ENCODE measurements around the gene SLC39A5. TPM values are rescaled to one million over a fixed set of nuclear protein-coding genes. Genes with fewer than 3 reads are reported as not detected.

SLC39A5 gene
- total RNA-seq, 1 donor from 2014 or later: not detected

DNA sequence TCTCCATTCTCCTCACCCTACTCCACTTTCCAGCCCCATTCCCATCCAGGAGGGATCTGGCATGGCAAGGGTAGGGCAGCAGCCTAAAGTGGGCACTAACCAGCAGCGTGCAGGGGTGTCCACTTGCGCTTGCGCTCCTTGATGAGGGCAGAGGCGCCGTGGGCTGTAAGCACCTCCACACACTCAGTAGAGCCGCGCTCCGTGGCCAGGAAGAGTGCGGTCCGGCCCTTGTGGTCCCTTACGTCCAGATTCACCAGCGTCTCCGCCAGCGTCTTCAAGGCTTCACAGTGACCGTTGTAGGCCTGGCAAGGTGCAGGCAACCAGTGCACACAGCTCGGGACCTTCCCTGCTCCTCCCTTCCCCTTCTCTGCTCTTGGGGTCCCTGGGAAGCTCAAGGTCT lies 18.1 kb downstream of the SLC39A5 start:
- no peak for DNase-seq (ENCODE audit: low spot score in 2 of 2)
- intact Hi-C loops (cut with DNase I): no loop called here
- Histone ChIP-seq H3K27ac (no peak overlapping the region), H3K36me3 (peaks cover 93 to 100% of the 10 kb centered on the region in 2 donors), H3K4me3 (no peak overlapping the region), H3K9me3 (no peaks in the 10 kb centered on the region), H3K4me1 (no peaks in the 10 kb centered on the region), H3K27me3 (no peaks in the 10 kb centered on the region)
- TF ChIP-seq, protein P1, sequence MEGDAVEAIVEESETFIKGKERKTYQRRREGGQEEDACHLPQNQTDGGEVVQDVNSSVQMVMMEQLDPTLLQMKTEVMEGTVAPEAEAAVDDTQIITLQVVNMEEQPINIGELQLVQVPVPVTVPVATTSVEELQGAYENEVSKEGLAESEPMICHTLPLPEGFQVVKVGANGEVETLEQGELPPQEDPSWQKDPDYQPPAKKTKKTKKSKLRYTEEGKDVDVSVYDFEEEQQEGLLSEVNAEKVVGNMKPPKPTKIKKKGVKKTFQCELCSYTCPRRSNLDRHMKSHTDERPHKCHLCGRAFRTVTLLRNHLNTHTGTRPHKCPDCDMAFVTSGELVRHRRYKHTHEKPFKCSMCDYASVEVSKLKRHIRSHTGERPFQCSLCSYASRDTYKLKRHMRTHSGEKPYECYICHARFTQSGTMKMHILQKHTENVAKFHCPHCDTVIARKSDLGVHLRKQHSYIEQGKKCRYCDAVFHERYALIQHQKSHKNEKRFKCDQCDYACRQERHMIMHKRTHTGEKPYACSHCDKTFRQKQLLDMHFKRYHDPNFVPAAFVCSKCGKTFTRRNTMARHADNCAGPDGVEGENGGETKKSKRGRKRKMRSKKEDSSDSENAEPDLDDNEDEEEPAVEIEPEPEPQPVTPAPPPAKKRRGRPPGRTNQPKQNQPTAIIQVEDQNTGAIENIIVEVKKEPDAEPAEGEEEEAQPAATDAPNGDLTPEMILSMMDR (IDR thresholded peaks at IDR 0.05): no peak

GRCh38 chr12:56248711-56249110 lies 18.9 kb downstream of the SLC39A5 start:
- no peaks in the 10 kb centered on the region for H3K27me3 ChIP-seq
- TF ChIP-seq, protein P1 (IDR thresholded peaks at IDR 0.05): no peak
- intact Hi-C loops (cut with DNase I): no loop called here
- H3K36me3 ChIP-seq: peaks cover 93 to 100% of the 10 kb centered on the region in 2 donors
- no peak overlapping the region for H3K4me3 ChIP-seq
- no peak overlapping the region for H3K27ac ChIP-seq
- H3K4me1 ChIP-seq: no peaks in the 10 kb centered on the region
- H3K9me3 ChIP-seq: no peaks in the 10 kb centered on the region
- DNase-seq (ENCODE audit: low spot score in 2 of 2): no peak

DNA sequence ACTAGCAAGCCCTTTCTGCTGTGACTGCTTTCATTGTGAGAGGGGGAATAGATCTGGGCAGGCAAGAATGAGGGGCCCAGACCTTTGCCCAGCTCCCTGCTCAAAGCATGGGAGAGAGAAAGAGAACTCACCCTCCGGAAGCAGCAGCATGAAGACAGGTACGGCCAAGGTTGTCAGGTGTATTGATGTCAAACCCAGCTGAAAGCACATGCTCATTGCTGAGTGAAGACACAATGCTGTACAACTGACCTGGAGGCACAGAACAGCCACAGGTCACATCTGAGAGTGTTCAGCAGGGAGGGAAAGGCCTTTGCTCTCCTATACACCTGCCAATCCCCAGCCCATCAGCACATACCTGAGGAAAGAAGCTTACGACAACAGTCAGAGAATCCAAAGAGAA lies 22.8 kb downstream of the SLC39A5 start:
- Histone ChIP-seq H3K4me1 (peaks cover 3 to 12% of the 10 kb centered on the region in 2 donors), H3K36me3 (peaks cover 75 to 83% of the 10 kb centered on the region in 2 donors), H3K4me3 (no peak overlapping the region), H3K27ac (no peak overlapping the region), H3K27me3 (no peaks in the 10 kb centered on the region), H3K9me3 (no peaks in the 10 kb centered on the region)
- TF ChIP-seq, protein P1 (IDR thresholded peaks at IDR 0.05): no peak
- intact Hi-C loops (cut with DNase I): no loop called here
- DNase-seq (ENCODE audit: low spot score in 2 of 2): no peak

- Histone ChIP-seq H3K36me3 (peaks cover 71 to 79% of the 10 kb centered on the region in 2 donors), H3K4me3 (no peak overlapping the region), H3K9me3 (no peaks in the 10 kb centered on the region), H3K4me1 (peaks cover 3 to 12% of the 10 kb centered on the region in 2 donors), H3K27ac (no peak overlapping the region), H3K27me3 (no peaks in the 10 kb centered on the region)
- TF ChIP-seq, protein P1 (IDR thresholded peaks at IDR 0.05): no peak
- intact Hi-C loops (cut with DNase I): no loop called here
- DNase-seq (ENCODE audit: low spot score in 2 of 2): no peak
Measured at GRCh38 chr12:56253091-56253490, 23.2 kb downstream of the SLC39A5 start.

GRCh38 chr12:56255671-56256070 lies 25.8 kb downstream of the SLC39A5 start:
- H3K27ac ChIP-seq: no peak overlapping the region
- intact Hi-C loops (cut with DNase I): no loop called here
- peaks cover 3 to 19% of the 10 kb centered on the region in 2 donors for H3K4me1 ChIP-seq
- no peak overlapping the region for H3K4me3 ChIP-seq
- no peaks in the 10 kb centered on the region for H3K9me3 ChIP-seq
- no peak for DNase-seq (ENCODE audit: low spot score in 2 of 2)
- TF ChIP-seq, protein P1 (IDR thresholded peaks at IDR 0.05): no peak
- peaks cover 47 to 53% of the 10 kb centered on the region in 2 donors for H3K36me3 ChIP-seq
- H3K27me3 ChIP-seq: no peaks in the 10 kb centered on the region

Measured in ascending aorta (tissue), 2 donors.